GM19193 (cell line): Measurements from ENCODE around the gene CFAP61.

ENCODE experiments used
- POLR2A ChIP-seq: IDR thresholded peaks from 4 replicates; pipeline ENCODE4 v1.6.1; 2011; ENCODE audit not compliant: insufficient read depth, insufficient read length; ENCODE audit errors: extremely low read depth

Gene CFAP61

GRCh38 chr20:20167698-20168097 is 115.4 kb downstream of the CFAP61 start:
- no peak for TF ChIP-seq POLR2A

- no peak for TF ChIP-seq POLR2A
These were observed 120.9 kb downstream of the CFAP61 start for GRCh38 chr20:20173254-20173653.

- no peak for TF ChIP-seq POLR2A
These were observed 121.9 kb downstream of the CFAP61 start for GRCh38 chr20:20174089-20174835.

GRCh38 chr20:20181322-20181721 is 129.0 kb downstream of the CFAP61 start:
- TF ChIP-seq POLR2A: no peak

- no peak for TF ChIP-seq POLR2A
These were observed 131.8 kb downstream of the CFAP61 start for GRCh38 chr20:20184149-20184548.

GRCh38 chr20:20184706-20185105 is 132.4 kb downstream of the CFAP61 start:
- no peak for TF ChIP-seq POLR2A

GRCh38 chr20:20188647-20189046 is 136.3 kb downstream of the CFAP61 start:
- no peak for TF ChIP-seq POLR2A

GRCh38 chr20:20192366-20192765 is 140.0 kb downstream of the CFAP61 start:
- TF ChIP-seq POLR2A: no peak

- no peak for TF ChIP-seq POLR2A
These were observed 142.8 kb downstream of the CFAP61 start for GRCh38 chr20:20195021-20195705.

- no peak for TF ChIP-seq POLR2A
These were observed 144.3 kb downstream of the CFAP61 start for GRCh38 chr20:20196610-20197009.

- TF ChIP-seq POLR2A: no peak
These were observed 145.7 kb downstream of the CFAP61 start for GRCh38 chr20:20198011-20198410.

GRCh38 chr20:20199361-20200160 is 147.2 kb downstream of the CFAP61 start:
- TF ChIP-seq POLR2A: no peak

- no peak for TF ChIP-seq POLR2A
These were observed 148.8 kb downstream of the CFAP61 start for GRCh38 chr20:20201124-20201523.

GRCh38 chr20:20201639-20202038 is 149.3 kb downstream of the CFAP61 start:
- TF ChIP-seq POLR2A: no peak

GRCh38 chr20:20202768-20203167 is 150.4 kb downstream of the CFAP61 start:
- TF ChIP-seq POLR2A: no peak

GRCh38 chr20:20203784-20204183 is 151.5 kb downstream of the CFAP61 start:
- no peak for TF ChIP-seq POLR2A

- no peak for TF ChIP-seq POLR2A
These were observed 151.9 kb downstream of the CFAP61 start for GRCh38 chr20:20204256-20204655.
